NK-92 (cell line): ENCODE results near the gene ARHGAP44.

ENCODE experiments used
- DNase-seq: peaks from one replicate; lab custom pipeline; 2025; ENCODE audit not compliant: unreplicated experiment; lab: John Stamatoyannopoulos, UW

Gene ARHGAP44, protein sequence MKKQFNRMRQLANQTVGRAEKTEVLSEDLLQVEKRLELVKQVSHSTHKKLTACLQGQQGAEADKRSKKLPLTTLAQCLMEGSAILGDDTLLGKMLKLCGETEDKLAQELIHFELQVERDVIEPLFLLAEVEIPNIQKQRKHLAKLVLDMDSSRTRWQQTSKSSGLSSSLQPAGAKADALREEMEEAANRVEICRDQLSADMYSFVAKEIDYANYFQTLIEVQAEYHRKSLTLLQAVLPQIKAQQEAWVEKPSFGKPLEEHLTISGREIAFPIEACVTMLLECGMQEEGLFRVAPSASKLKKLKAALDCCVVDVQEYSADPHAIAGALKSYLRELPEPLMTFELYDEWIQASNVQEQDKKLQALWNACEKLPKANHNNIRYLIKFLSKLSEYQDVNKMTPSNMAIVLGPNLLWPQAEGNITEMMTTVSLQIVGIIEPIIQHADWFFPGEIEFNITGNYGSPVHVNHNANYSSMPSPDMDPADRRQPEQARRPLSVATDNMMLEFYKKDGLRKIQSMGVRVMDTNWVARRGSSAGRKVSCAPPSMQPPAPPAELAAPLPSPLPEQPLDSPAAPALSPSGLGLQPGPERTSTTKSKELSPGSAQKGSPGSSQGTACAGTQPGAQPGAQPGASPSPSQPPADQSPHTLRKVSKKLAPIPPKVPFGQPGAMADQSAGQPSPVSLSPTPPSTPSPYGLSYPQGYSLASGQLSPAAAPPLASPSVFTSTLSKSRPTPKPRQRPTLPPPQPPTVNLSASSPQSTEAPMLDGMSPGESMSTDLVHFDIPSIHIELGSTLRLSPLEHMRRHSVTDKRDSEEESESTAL

DNA sequence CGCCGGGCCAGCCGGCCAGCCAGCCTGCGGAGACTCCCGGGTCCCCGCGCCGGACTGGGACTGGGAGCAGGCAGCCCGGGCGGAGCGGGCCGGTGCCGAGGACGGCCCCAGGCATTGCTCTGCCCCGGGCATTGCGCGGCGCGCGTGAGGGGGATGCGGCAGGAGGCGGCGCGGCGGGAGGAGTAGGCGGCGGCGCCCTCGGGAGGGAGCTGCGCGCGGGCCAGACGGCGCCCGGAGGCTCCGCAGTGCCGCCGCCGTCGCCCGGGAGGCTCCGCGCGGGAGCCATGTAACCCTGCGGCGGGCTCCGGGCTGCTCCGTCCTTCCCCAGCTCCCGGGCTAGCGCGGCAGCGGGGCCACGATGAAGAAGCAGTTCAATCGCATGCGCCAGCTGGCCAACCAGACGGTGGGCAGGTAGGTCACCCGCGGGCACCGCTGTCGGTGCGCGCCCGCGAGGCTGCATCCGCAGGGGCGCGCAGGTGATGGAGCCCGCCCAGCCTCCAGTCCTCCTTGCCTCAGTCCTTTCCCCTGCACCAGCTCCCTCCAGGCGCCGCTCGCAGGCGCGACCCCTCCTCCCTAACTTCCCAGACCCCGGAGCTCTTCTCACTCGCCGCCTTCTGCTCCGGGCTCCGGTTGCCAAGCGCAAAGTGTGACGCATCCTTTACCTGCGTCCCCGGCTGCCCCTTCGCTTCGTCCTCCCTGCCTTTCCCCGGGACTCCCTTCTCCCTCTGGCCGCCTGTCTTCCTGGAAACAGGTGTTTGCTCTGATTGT lies at the start of gene ARHGAP44:
ARHGAP44 (plus strand) TSS at position 18 of the 768 bp plus-strand sequence; CDS start at position 359, 341 bp downstream.
- DNase-seq: no peak

- no peak for DNase-seq
Observed at GRCh38 chr17:12739500-12739899, 49.8 kb upstream of the ARHGAP44 start.

GRCh38 chr17:12743046-12743445 lies 46.3 kb upstream of the ARHGAP44 start:
- DNase-seq: no peak

DNA sequence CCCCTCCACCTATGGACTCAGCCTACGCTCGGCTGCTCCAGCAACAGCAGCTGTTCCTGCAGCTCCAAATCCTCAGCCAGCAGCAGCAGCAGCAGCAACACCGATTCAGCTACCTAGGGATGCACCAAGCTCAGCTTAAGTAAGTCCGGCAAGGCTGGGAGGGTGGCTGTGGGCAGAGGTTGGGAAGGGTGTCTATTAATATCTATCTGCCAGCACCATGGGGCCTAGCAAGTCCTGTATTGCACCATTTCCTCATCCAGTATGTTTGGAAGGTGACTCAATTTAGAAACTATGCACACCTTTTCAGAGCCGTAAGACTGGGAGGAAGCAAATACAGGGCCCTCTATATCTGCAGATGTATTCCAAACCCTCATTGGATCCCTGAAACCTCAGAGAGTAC lies 45.0 kb upstream of the ARHGAP44 start:
- no peak for DNase-seq

DNA sequence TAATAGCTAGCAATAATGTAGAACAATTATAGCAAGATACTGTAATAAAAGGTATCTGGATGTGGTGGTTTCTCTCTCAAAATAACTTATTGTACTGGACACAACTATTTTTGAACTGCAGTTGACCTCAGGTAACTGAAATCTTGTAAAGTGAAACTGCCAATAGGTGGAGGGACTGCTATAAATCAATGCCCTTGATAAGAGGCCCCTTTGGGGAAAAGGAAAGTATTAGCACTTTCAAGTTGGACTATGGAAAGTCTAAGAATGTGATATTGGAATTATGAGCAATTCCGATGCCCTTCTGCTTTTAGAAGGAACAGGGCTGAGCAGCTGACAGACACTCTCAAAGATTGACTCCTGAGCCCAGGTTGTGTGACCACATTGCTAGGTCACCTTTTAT lies 44.5 kb upstream of the ARHGAP44 start:
- DNase-seq: no peak

- no peak for DNase-seq
Observed at GRCh38 chr17:12745486-12745885, 43.8 kb upstream of the ARHGAP44 start.

- DNase-seq: no peak
Observed at GRCh38 chr17:12756786-12757185, 32.5 kb upstream of the ARHGAP44 start.

- no peak for DNase-seq
Observed at GRCh38 chr17:12759090-12759489, 30.2 kb upstream of the ARHGAP44 start.

DNA sequence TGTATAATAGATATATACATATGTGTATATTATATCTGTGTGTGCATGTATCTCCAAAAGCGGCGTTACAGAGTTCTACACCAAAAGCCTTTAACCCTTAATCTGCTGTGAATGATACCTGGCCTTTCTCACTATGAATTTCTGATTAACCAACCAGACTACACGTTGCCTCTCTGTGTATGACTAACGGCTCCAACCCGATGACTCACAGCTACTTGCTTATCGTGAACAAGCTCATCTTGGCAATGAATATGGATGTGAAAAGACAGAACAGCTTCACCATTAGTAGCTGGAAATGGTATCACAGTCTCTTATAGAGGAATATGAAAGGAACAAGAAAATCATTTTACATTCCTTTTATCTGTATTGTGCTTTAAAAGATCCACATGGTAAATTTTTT lies 23.8 kb upstream of the ARHGAP44 start:
- DNase-seq: no peak

- DNase-seq: no peak
Observed at GRCh38 chr17:12768255-12768654, 21.0 kb upstream of the ARHGAP44 start.

DNA sequence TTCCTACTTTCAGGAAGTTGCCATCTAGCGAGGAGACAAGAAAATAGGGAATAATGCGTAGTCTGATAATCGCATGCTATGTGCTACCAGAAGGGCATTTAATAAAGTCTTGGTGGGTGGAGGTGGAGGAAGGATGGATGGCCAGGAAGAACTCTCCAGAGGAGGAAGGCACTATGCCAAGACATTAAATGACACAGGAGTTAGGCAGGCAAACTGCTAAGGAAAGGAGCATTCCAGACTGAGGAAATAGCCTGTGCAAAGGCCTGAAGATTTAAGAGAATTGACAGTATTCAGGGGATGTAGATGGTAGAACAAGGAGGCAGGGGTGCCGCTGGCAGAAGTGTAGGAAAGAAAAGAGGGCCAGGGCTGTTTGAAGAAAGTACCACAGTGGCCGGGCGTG lies 19.3 kb upstream of the ARHGAP44 start:
- DNase-seq: no peak

DNA sequence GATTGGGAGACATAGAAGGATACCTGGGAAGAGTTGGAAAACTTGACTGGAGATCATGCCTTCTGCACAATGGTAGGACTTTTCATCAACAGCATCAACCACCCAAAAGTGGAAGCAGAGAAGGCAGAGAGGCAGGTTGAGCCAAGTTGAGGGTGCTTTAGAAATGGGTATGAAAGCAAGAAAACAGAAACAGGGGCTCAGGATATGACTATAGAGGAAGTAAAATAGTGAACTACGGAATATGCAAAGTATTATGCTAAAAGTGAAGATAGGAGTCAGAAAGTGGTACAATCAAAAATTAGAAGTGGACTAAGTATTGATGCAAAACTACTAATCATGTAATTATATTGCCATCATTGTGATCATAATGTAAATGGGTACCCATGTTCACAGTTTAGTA lies 16.1 kb upstream of the ARHGAP44 start:
- DNase-seq: no peak

DNA sequence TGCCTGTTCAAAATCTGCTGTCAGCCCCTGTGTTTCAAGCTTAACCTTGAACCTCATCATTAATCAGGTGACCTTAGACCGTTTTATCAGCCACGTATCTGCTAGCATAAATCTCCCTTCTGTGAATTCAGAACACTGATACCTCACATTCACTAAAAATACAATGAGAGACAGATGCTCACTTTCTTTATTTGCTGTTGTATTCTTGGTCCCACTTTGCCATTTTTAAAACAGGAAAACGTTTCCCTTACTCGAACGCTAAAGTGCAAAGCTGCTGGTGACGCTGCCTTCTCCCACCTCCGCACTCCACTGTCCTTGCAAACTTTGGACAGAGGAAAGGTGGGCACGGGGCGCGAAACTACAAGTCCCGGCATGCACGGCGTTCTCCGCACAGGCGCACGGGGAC lies 220 bp upstream of the ARHGAP44 start:
- no peak for DNase-seq

DNA sequence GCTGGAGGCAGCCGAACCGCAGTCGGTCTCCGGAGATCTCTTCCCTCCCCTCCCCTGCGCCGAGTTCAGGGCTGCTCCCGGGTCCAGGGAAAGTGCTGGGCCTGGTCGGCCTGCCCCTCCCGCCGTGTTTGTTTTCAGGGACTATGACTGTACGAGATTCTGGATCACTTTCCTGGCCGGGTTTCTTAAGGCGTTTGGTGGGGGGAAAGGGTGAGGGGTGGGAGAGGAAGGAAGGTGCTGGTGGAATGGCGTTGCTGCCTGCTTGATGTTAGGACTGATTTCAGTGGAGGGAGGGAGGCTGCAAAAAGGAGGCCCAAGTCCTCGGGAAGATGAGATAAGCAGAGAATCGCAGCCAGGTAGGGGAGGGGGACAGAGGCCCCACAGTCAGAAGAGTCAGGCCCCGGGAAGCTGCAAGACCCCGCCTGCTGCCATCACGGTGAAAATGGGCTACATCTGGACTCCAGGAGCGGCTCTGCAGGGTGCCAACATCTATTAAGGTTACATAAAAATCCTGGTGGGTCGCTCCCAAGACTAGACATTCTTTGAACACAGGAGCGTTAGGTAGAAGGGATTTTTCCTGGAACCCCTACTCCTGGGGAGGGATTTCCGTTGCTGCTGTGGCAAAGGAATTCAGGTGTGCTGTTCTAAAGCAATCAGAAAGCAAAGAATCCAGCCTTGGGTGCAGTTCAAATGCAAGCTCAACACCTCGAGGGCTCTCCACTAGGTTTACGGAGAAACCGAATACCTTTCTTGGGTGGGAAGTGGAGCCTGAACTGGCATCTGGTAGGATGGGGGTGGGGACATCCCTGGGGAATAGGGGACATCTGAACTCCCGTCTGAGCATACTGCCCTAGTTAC lies 1.2 kb downstream of the ARHGAP44 start:
- no peak for DNase-seq

GRCh38 chr17:12794919-12795532 lies 5.7 kb downstream of the ARHGAP44 start:
- DNase-seq: no peak

DNA sequence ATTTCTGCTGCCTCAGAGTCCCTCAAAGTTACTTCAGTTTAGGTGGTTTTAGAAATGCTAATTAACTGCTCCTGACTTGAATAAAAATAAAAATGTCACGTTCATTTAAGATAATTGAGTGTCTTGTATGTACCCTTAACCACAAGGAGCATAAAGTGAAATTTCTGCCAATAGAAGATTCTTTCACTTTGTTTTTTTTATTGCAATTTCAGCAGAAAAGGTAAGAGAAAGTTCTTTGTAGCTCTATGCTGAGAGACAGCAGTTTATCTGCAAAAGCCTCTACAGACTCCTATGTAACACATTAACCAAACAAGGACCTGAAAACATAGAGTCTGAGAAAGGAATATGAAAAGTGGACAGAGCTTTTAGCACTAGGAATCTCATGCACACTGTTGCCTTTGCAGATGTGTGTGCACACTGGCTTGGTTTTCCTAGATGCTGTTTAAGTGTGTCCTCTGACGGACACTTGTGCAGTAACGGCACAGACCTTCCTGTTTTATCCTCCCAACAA lies 11.6 kb downstream of the ARHGAP44 start:
- no peak for DNase-seq

GRCh38 chr17:12806630-12807029 lies 17.3 kb downstream of the ARHGAP44 start:
- no peak for DNase-seq

DNA sequence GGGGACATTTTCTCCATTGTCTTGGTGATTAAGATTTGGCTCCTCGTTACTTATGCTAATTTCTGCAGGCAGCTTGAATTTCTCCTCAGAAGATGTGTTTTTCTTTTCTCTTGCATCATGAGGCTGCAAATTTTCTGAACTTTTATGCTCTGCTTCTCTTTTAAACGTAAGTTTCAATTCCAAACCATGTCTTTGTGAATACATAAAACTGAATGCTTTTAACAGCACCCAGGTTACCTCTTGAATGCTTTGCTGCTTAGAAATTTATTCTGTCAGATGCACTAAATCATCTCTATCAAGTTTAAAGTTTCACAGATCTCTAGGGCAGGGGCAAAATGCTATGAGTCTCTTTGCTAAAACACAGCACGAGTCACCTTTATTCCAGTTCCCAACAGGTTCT lies 19.4 kb downstream of the ARHGAP44 start:
- no peak for DNase-seq

DNA sequence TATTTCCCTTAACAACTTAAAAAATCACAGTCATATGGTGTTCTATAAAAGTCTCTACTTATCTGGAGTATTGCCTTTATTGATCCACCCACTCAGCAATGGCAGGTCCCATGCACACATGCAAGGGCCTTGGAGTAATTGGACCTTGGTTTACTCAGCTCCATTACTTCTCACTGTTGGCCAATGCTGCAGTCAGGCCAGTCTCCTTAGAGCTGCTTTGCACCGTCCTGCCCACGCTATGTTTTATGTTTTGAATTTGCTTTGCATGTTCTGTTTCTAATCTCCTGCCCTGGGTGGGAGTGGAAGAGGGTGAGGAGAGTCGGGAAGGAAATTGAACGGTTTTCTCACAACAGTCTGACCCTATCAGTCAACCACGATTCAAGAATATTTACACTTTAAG lies 23.6 kb downstream of the ARHGAP44 start:
- DNase-seq: no peak

DNA sequence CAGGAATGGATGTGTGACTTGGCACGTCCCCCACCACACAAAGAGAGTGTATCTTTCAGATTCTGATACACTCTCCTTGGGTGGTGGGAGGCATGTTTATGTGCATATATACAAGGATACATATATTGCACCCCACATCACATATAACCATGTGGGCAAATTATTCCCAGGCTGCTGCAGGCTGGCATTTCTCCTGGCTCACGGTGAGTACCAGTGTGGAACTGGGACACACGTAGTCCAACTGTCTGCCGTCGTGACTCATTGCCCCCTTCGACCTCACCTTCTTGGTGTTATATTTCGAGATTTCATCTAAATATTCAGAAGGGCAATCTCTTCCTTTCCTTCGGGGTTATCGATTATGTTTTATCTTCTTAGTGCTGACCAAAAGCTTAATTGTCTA lies 24.4 kb downstream of the ARHGAP44 start:
- no peak for DNase-seq
